ENCODE results near the gene FSTL1.

Gene FSTL1

GRCh38 chr3:120440001-120440703, 10.6 kb downstream of the FSTL1 start:
- DNase-seq (ENCODE audit: low spot score), result peak; percentile 85

DNA sequence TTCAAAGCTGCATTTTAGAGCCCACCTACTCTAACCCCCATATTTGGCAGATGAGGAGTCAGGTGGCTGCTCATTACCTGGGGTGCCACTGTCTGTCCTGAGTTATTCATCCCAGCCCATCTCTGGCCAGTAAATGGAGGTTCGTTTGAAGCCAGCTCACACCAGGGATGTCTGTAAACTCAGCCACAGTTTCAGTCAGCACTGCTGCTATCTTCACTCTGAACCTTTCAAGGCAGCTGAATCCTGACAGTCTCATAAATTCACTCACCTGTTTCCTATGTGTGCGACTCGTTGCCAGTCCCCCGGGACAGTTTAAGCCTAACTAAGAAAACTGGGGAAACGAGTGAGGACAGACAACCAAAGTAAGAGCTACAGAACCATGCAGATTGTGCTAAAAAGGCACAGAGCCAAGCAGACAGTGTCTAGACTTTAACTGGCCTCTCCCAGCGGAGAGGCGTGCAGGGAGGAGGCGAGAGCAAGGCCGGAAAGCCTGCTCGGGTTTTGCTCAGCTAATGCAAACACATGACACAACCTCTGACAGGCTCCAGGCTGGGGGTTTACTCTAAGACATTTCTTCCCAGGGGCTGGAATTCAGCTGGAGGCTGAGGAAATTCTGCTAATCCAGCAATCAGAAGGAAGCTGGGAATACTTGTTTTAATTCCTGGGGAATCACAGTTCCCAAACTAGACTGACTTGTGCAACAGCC, 12.0 kb downstream of the FSTL1 start:
- peak; percentile 90 for DNase-seq (ENCODE audit: low spot score)

DNA sequence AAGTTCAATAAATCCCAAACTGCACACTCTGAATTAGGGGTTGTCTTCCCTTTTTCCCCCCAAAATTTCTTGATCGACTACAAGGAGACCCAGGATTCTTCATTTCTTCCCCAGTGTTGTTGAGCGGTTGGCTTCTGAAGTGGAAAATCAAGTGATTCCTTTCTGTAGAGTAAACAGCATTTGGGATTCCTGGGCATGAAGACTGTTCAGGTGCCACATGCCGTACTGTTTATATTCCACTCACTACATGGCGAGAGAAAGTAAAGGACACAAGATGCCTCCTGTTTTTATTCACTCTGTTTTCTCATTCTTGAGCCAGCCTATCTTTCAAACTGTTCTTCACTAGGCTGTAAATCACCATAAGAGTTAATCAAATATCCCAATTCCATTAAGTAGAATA, 12.6 kb downstream of the FSTL1 start:
- DNase-seq (ENCODE audit: low spot score), result no peak

- DNase-seq (ENCODE audit: low spot score), result no peak
These were observed 13.2 kb downstream of the FSTL1 start for GRCh38 chr3:120437559-120437958.

- DNase-seq (ENCODE audit: low spot score), result peak; percentile 37
These were observed 14.2 kb downstream of the FSTL1 start for GRCh38 chr3:120436523-120437050.

DNA sequence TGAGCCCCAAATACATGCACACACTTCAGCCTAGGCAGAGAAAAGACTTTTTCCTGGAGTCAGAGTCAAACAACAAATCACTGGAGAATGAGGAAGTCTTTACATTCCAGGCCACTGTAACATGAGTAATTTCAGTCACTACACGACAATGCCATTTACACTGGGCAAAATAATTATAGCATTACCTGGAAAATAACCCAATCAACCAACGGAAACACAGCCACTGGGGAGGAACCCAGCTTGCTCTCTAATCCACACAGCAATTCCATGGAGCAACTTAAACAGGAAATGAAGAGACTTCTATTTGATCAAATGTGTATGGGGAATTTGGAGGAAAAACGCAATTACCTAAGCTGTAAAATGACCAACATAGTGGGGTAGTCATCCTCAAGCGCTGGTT, 15.2 kb downstream of the FSTL1 start:
- DNase-seq (ENCODE audit: low spot score), result peak; percentile 97

- DNase-seq (ENCODE audit: low spot score), result no peak
These were observed 17.0 kb downstream of the FSTL1 start for GRCh38 chr3:120433662-120434331.

DNA sequence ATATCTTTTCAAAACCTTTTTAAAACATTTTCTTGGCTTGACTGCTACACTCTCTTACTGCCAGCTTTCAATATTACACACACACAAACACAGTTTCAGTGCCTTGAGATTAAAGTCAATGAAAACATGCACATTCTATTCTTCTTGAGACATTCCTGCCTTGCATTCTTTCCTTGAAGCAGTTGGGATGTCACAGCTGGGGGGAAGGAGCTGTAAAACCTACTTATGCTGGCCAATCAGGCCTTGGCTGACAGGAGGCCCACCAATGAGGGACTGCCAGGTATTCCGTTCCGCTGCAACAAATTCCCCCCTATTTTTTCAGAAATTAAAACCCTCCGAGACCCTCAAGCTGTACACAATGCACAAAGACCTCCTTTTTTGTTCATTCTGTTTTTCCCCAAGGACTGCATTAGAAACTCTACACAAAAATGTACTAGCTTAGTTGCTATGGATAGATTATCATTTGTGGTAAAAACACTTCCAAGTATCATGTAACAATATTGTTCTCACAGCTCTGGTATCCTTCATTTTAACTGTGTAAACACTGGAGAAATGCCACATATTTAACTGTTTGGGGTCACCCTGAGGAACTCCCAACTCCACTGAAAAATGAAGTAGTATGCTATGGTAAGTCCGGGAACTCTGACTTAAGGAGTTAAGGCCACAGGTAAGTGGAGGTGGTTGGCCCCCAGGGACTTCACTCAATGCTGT, 18.5 kb downstream of the FSTL1 start:
- DNase-seq (ENCODE audit: low spot score), result peak; percentile 59

- peak; percentile 56 for DNase-seq (ENCODE audit: low spot score)
These were observed 20.9 kb downstream of the FSTL1 start for GRCh38 chr3:120429921-120430361.

DNA sequence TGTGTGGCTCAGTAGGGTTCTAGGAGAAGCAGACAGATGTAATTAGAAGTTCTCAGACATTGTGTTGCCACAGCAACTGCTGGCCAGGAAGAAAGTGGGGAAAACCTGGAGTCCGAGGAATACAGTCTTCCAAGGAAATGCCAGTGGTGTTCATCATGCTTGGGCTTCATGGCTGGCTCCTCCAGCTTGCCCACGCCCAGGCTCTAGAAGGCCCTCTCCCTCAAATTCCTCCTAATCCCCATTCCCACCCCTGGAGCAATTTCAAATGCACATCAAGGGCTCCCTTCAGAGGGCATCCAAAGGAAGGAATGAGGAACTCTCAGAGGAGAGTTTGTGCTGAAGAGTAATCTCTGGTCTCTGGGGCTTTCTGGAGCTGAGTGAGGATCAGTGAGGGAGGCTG, 21.9 kb downstream of the FSTL1 start:
- DNase-seq (ENCODE audit: low spot score), result peak; percentile 71

DNA sequence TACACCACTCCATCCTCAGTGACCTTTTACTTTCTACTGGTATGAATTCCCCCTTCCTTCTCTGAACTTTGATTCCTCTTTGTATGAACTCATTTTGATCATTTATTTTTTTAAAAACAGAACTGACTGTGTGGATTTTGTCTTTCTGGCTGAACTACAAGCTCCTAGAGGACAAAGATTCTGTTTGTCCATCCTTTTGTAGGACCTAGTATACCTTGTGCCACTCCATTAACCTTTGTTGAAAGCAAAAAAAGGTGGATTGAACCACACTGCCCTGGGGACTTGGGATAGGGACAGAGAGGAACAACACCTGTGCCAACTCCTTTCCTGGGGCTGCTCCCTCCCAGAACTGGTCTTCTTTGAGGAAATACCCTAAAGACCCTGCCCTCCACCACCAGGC, 23.6 kb downstream of the FSTL1 start:
- DNase-seq (ENCODE audit: low spot score), result no peak

GRCh38 chr3:120425572-120426250, 25.1 kb downstream of the FSTL1 start:
- peak; percentile 26 for DNase-seq (ENCODE audit: low spot score)

GRCh38 chr3:120424976-120425570, 25.7 kb downstream of the FSTL1 start:
- no peak for DNase-seq (ENCODE audit: low spot score)

DNA sequence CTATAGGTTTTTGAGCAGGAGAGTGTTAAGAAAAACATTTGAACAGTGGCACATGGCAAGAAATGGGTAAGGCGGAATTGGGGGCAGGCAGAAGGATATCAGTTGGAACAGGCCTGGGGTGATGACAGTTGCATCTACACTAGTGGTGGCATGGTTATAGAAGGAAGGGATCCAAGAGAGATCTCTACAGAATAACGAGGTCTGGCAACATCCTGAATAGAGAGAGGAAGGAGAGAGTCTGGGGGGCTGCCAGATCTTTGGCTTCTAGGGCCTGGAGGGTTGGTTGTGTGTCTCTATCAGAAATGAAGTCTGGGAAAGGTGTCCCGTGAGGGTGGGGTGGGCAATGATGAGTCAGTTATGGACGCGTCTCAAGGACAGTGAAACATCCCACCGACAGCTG, 26.3 kb downstream of the FSTL1 start:
- DNase-seq (ENCODE audit: low spot score), result no peak

DNA sequence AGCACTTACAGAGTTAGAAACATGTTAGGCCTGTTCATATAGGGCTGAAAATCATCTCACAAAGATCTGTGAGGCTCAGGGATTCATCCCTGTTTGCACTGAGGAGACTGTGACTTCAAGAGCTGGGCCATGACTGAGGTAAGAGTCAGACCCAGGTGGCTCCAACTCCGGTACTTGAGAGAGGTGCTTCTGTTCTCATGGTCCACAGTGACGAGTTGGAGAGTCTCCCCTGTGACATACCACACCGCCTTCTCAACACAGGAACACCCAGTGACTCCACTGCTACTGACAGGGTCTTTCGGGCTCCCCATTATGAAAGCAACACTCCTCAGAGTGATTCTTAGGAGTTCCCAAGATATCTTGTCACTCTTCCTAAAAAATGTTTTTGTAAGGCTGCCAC, 27.4 kb downstream of the FSTL1 start:
- DNase-seq (ENCODE audit: low spot score), result no peak

- no peak for DNase-seq (ENCODE audit: low spot score)
These were observed 28.9 kb downstream of the FSTL1 start for GRCh38 chr3:120421926-120422325.

DNA sequence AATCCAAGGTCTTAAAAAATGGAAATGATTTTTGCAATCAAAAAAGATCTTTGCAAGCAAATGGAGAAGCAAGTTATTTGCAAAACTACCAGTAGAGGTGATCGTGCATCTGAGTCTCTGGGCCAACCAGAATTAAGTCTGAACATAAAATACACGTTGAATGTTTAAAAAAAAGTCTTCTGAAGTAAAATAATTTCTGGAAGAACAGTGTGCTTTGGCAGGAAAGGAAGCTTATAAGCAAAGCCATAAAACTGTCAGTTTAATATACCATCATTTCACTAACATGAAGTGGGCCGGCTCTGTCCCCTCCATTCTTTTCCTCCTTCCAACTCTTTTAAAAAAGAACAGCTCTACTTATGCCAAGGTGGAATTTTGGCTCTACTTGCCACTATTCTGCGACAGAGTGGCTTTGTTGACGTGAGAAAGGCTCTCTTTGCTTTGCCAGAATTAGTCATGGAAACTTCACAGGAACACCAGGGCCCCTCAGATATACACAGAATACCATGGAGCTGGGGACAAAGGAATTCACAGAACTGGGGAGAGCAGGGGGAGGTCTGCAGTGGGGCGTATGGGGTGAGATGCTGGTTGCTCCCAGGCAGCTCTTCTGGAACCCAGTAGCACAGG, 29.8 kb downstream of the FSTL1 start:
- no peak for DNase-seq (ENCODE audit: low spot score)

DNA sequence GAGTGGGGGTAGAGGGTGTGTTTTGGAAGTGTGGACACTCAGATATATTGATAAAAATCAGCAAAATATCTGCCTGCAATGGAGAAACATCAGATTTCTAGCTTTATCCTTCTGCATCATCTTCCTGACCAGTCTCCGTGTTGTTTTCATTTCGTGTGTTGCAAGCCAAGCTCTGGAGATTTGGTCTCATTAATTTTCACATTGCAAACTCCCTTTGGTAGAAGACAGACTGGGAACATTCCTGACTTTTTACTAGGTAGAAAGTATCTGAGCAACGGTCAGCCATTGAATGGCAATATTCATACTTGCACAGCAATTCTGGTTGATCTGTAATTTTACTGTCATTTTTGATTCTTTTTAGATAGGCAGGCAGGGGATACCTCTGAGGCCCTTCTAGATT, 30.4 kb downstream of the FSTL1 start:
- DNase-seq (ENCODE audit: low spot score), result no peak

GRCh38 chr3:120419797-120420196, 31.0 kb downstream of the FSTL1 start:
- DNase-seq (ENCODE audit: low spot score), result no peak

DNA sequence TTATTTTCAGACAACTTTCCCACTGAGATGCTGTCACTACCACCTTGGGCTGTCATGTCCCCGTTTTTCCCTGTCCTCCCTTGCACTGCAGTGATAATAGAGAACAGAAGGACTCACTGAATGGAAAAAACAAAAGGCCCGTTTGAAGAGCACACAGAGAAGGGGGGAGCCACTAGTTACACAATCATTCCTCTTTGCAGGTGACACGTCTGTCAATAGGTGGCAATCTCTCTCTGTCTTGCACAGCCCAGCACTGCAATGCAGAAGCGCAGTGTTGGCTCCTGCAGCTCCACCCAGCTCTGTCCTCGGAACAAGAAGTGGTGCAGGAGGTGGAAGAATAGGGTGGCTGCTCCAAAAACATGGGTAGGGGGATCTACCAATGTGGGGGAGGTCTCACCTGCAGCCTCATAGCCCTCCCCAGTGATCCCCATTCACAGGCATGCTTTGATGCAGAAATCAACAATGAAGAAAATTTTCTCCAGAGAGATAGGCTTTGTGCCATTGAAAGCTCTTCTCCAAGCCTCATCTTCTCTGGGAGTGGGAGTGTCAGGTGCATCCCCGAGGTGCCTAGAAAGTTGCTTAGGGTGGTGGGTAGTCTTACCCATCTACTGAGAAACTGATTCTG, 31.8 kb downstream of the FSTL1 start:
- DNase-seq (ENCODE audit: low spot score), result peak; percentile 78
